PC-9 (cell line): ENCODE measurements around the gene RAB39A.

ENCODE experiments used
- EZH2 ChIP-seq: fragments of 200-600 bp; sonication (generic); IDR thresholded peaks from 2 replicates; pipeline ENCODE4 v1.8.0; 2017; ENCODE audit warnings: antibody characterized with exemption, low read depth
- TF ChIP-seq, protein P1 (sequence below): fragments of 200-600 bp; sonication (generic); conservative IDR thresholded peaks from 2 replicates; pipeline ENCODE4 v1.6.1; 2017; ENCODE audit warnings: mixed run types, antibody characterized with exemption, mild to moderate bottlenecking, moderate library complexity

GRCh38 chr11:107921997-107922396, 6.3 kb upstream of the RAB39A start:
- TF ChIP-seq, protein P1, sequence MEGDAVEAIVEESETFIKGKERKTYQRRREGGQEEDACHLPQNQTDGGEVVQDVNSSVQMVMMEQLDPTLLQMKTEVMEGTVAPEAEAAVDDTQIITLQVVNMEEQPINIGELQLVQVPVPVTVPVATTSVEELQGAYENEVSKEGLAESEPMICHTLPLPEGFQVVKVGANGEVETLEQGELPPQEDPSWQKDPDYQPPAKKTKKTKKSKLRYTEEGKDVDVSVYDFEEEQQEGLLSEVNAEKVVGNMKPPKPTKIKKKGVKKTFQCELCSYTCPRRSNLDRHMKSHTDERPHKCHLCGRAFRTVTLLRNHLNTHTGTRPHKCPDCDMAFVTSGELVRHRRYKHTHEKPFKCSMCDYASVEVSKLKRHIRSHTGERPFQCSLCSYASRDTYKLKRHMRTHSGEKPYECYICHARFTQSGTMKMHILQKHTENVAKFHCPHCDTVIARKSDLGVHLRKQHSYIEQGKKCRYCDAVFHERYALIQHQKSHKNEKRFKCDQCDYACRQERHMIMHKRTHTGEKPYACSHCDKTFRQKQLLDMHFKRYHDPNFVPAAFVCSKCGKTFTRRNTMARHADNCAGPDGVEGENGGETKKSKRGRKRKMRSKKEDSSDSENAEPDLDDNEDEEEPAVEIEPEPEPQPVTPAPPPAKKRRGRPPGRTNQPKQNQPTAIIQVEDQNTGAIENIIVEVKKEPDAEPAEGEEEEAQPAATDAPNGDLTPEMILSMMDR, result no peak
- TF ChIP-seq EZH2, result no peak
